G401.6 (cell line): ENCODE data around the gene COL6A2.
"Not testable (repeated sequence)": the region's sequence is repeated elsewhere in the genome, so short reads cannot be mapped to it uniquely, and the experiment has no call there.

ENCODE experiments used
- FAIRE-seq: peaks from 2 replicates; lab custom pipeline; 2012; peaks lifted over from hg19 to GRCh38; lab: Jason Lieb, UNC

The COL6A2 gene

GRCh38 chr21:46156678-46157077, 58.8 kb downstream of the COL6A2 start:
- no peak for FAIRE-seq

- no peak for FAIRE-seq
Measured at GRCh38 chr21:46157396-46157986, 59.6 kb downstream of the COL6A2 start.

- FAIRE-seq: no peak
Measured at GRCh38 chr21:46157987-46158451, 60.1 kb downstream of the COL6A2 start.

GRCh38 chr21:46158666-46159300, 60.9 kb downstream of the COL6A2 start:
- no peak for FAIRE-seq

- FAIRE-seq: no peak
Measured at GRCh38 chr21:46159390-46159789, 61.5 kb downstream of the COL6A2 start.

- no peak for FAIRE-seq
Measured at GRCh38 chr21:46159841-46160656, 62.1 kb downstream of the COL6A2 start.

- FAIRE-seq: no peak
Measured at GRCh38 chr21:46160657-46160906, 62.7 kb downstream of the COL6A2 start.

- no peak for FAIRE-seq
Measured at GRCh38 chr21:46160907-46161632, 63.2 kb downstream of the COL6A2 start.

GRCh38 chr21:46161633-46162592, 64.0 kb downstream of the COL6A2 start:
- FAIRE-seq: no peak

GRCh38 chr21:46163380-46163779, 65.5 kb downstream of the COL6A2 start:
- FAIRE-seq: no peak

- FAIRE-seq: no peak
Measured at GRCh38 chr21:46165098-46165497, 67.2 kb downstream of the COL6A2 start.

GRCh38 chr21:46168238-46168637, 70.3 kb downstream of the COL6A2 start:
- FAIRE-seq: no peak

- FAIRE-seq: no peak
Measured at GRCh38 chr21:46168659-46169386, 70.9 kb downstream of the COL6A2 start.

- FAIRE-seq: not testable (repeated sequence)
Measured at GRCh38 chr21:46170436-46171193, 72.7 kb downstream of the COL6A2 start.

GRCh38 chr21:46171585-46171984, 73.7 kb downstream of the COL6A2 start:
- FAIRE-seq: no peak

- FAIRE-seq: no peak
Measured at GRCh38 chr21:46171996-46172862, 74.3 kb downstream of the COL6A2 start.

GRCh38 chr21:46172863-46173528, 75.1 kb downstream of the COL6A2 start:
- no peak for FAIRE-seq

GRCh38 chr21:46173573-46173972, 75.7 kb downstream of the COL6A2 start:
- no peak for FAIRE-seq
